ENCODE data around the gene ZBBX. TPM values are rescaled to one million over a fixed set of nuclear protein-coding genes. Genes with fewer than 3 reads are reported as not detected.

ZBBX gene
- total RNA-seq, 3 donors from 2014 or later (not counting 1 experiment from before 2014, with no cell fraction given), result not detected

GRCh38 chr3:167361306-167361705 is 18.8 kb downstream of the ZBBX start:
- TF ChIP-seq CTCF (IDR thresholded peaks at IDR 0.05), result no peak
- no peaks in the 10 kb centered on the region for H3K27me3 Mint-ChIP-seq (ENCODE audit: low read depth in 2 of 2)

DNA sequence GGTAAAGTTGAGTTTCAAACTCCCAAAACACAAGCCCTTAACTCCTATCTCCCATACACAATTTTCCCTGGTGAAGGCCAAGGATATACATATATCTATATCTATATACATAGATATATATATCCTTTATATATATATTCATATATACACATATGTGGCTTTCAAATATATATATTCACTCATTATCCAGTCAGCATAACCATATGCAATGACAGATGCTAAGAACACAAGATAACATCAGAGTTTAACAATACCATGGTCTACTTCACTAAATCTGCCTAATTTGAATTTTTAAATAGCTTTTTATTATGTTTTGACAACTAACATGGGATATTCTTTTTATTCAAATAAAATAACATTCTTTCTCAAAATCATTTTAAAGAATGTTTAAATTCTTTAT is 24.7 kb downstream of the ZBBX start:
- no peak for TF ChIP-seq CTCF (IDR thresholded peaks at IDR 0.05)
- H3K27me3 ChIP-seq (ENCODE audit: control insufficient read depth, insufficient read depth, low read length), result no peaks in the 10 kb centered on the region
- no peaks in the 10 kb centered on the region for H3K36me3 Mint-ChIP-seq
- no peak for DNase-seq
- no peak overlapping the region for H3K27ac ChIP-seq (ENCODE audit: low read length)
- no peak overlapping the region for H3K4me3 ChIP-seq (ENCODE audit: low read length)
- intact Hi-C loops (cut with micrococcal nuclease), result no loop called here
- H3K27me3 Mint-ChIP-seq (ENCODE audit: low read depth in 2 of 2), result peaks cover 0 to 3% of the 10 kb centered on the region in 2 donors
- H3K9me3 ChIP-seq (ENCODE audit: control insufficient read depth, insufficient read depth, low read length), result no peaks in the 10 kb centered on the region
- ATAC-seq, result no peak
- H3K27ac Mint-ChIP-seq, result no peak overlapping the region
- H3K36me3 ChIP-seq (ENCODE audit: control insufficient read depth, insufficient read depth, low read length), result no peaks in the 10 kb centered on the region
- no peak overlapping the region for H3K4me3 Mint-ChIP-seq
- H3K4me1 ChIP-seq (ENCODE audit: control insufficient read depth, insufficient read depth, low read length), result no peaks in the 10 kb centered on the region
- H3K9me3 Mint-ChIP-seq, result peaks cover 7 to 8% of the 10 kb centered on the region in 2 donors
- H3K4me1 Mint-ChIP-seq, result no peaks in the 10 kb centered on the region

More at GRCh38 chr3:167361306-167361705, 18.8 kb downstream of the ZBBX start:
- no peak for DNase-seq
- no CpG with 5 or more reads among the region's 1 CpG for WGBS (ENCODE audit: insufficient coverage)
- H3K4me1 ChIP-seq (ENCODE audit: control insufficient read depth, insufficient read depth, low read length), result no peaks in the 10 kb centered on the region
- no peak for ATAC-seq
- Mint-ChIP-seq H3K27ac (no peak overlapping the region), H3K4me3 (no peak overlapping the region), H3K36me3 (no peaks in the 10 kb centered on the region), H3K9me3 (peaks cover 5 to 8% of the 10 kb centered on the region in 2 donors), H3K4me1 (no peaks in the 10 kb centered on the region)
- no peak overlapping the region for H3K4me3 ChIP-seq (ENCODE audit: low read length)
- H3K9me3 ChIP-seq (ENCODE audit: control insufficient read depth, insufficient read depth, low read length), result no peaks in the 10 kb centered on the region
- intact Hi-C loops (cut with micrococcal nuclease), result no loop called here
- H3K27ac ChIP-seq (ENCODE audit: low read length), result no peak overlapping the region
- H3K27me3 ChIP-seq (ENCODE audit: control insufficient read depth, insufficient read depth, low read length), result no peaks in the 10 kb centered on the region
- H3K36me3 ChIP-seq (ENCODE audit: control insufficient read depth, insufficient read depth, low read length), result no peaks in the 10 kb centered on the region

GRCh38 chr3:167354751-167355150 is 25.3 kb downstream of the ZBBX start:
- H3K27ac ChIP-seq (ENCODE audit: low read length), result no peak overlapping the region
- Mint-ChIP-seq H3K4me1 (no peaks in the 10 kb centered on the region), H3K36me3 (no peaks in the 10 kb centered on the region), H3K27me3 (ENCODE audit: low read depth in 2 of 2) (peaks cover 0 to 3% of the 10 kb centered on the region in 2 donors), H3K4me3 (no peak overlapping the region), H3K9me3 (peaks cover 7 to 8% of the 10 kb centered on the region in 2 donors), H3K27ac (no peak overlapping the region)
- no peak for DNase-seq
- intact Hi-C loops (cut with micrococcal nuclease), result no loop called here
- no CpG with 5 or more reads among the region's 1 CpG for WGBS (ENCODE audit: insufficient coverage)
- no peak for ATAC-seq
- H3K4me3 ChIP-seq (ENCODE audit: low read length), result no peak overlapping the region
- TF ChIP-seq CTCF (IDR thresholded peaks at IDR 0.05), result no peak
- H3K36me3 ChIP-seq (ENCODE audit: control insufficient read depth, insufficient read depth, low read length), result no peaks in the 10 kb centered on the region
- H3K9me3 ChIP-seq (ENCODE audit: control insufficient read depth, insufficient read depth, low read length), result no peaks in the 10 kb centered on the region
- no peaks in the 10 kb centered on the region for H3K27me3 ChIP-seq (ENCODE audit: control insufficient read depth, insufficient read depth, low read length)
- no peaks in the 10 kb centered on the region for H3K4me1 ChIP-seq (ENCODE audit: control insufficient read depth, insufficient read depth, low read length)

- WGBS (ENCODE audit: insufficient coverage), result no CpG with 5 or more reads among the region's 2 CpGs
- Mint-ChIP-seq H3K36me3 (no peaks in the 10 kb centered on the region), H3K27me3 (ENCODE audit: low read depth in 2 of 2) (peaks cover 0 to 3% of the 10 kb centered on the region in 2 donors), H3K27ac (no peak overlapping the region), H3K9me3 (peaks cover 5% of the 10 kb centered on the region in 2 donors), H3K4me1 (no peaks in the 10 kb centered on the region), H3K4me3 (no peak overlapping the region)
- Histone ChIP-seq H3K4me3 (ENCODE audit: low read length) (no peak overlapping the region), H3K27ac (ENCODE audit: low read length) (no peak overlapping the region), H3K27me3 (ENCODE audit: control insufficient read depth, insufficient read depth, low read length) (no peaks in the 10 kb centered on the region), H3K36me3 (ENCODE audit: control insufficient read depth, insufficient read depth, low read length) (no peaks in the 10 kb centered on the region), H3K9me3 (ENCODE audit: control insufficient read depth, insufficient read depth, low read length) (no peaks in the 10 kb centered on the region), H3K4me1 (ENCODE audit: control insufficient read depth, insufficient read depth, low read length) (no peaks in the 10 kb centered on the region)
- intact Hi-C loops (cut with micrococcal nuclease), result no loop called here
- DNase-seq (no peak), ATAC-seq (no peak)
- no peak for TF ChIP-seq CTCF (IDR thresholded peaks at IDR 0.05)
Observed at GRCh38 chr3:167350245-167350862, 29.7 kb downstream of the ZBBX start.

Data from natural killer cell (primary cell).